ENCODE measurements around the gene MPHOSPH9. TPM values are rescaled to one million over a fixed set of nuclear protein-coding genes. Genes with fewer than 3 reads are reported as not detected.

Gene MPHOSPH9
- total RNA-seq, 4 donors from 2014 or later, result 21.3 to 124 (median 75.1) TPM

GRCh38 chr12:123273166-123273565 lies 40.2 kb upstream of the MPHOSPH9 start:
- H3K4me1 ChIP-seq, result peaks cover 0 to 8% of the 10 kb centered on the region in 2 donors
- H3K36me3 ChIP-seq, result no peaks in the 10 kb centered on the region
- H3K4me3 ChIP-seq, result no peak overlapping the region
- H3K27ac ChIP-seq, result no peak overlapping the region
- DNase-seq, result no peak
- H3K9me3 ChIP-seq, result no peaks in the 10 kb centered on the region
- H3K27me3 ChIP-seq, result no peaks in the 10 kb centered on the region
- TF ChIP-seq POLR2A (IDR thresholded peaks at IDR 0.05), result no peak
- TF ChIP-seq CTCF (IDR thresholded peaks at IDR 0.05), result no peak
- intact Hi-C loops (cut with DNase I; ENCODE audit: low total_unique reads), result no loop called here

GRCh38 chr12:123271001-123271668 lies 38.2 kb upstream of the MPHOSPH9 start:
- peak overlapping the region; percentile 80 to 92 for H3K27ac ChIP-seq
- intact Hi-C loops (cut with DNase I; ENCODE audit: low total_unique reads), result no loop called here

GRCh38 chr12:123270214-123271000 lies 37.5 kb upstream of the MPHOSPH9 start:
- no peaks in the 10 kb centered on the region for H3K27me3 ChIP-seq
- intact Hi-C loops (cut with DNase I; ENCODE audit: low total_unique reads), result no loop called here
- peaks cover 0 to 8% of the 10 kb centered on the region in 2 donors for H3K4me1 ChIP-seq
- H3K36me3 ChIP-seq, result no peaks in the 10 kb centered on the region
- peak overlapping the region; percentile 57 to 73 for H3K4me3 ChIP-seq
- no peaks in the 10 kb centered on the region for H3K9me3 ChIP-seq
- no peak for TF ChIP-seq CTCF (IDR thresholded peaks at IDR 0.05)
- no peak for TF ChIP-seq POLR2A (IDR thresholded peaks at IDR 0.05)
- peak overlapping the region; percentile 80 to 92 for H3K27ac ChIP-seq
- DNase-seq, result peak in 1 of 2 donors; percentile 38

More at GRCh38 chr12:123271001-123271668, 38.2 kb upstream of the MPHOSPH9 start:
- DNase-seq, result peak; percentile 71 to 73
- TF ChIP-seq CTCF (IDR thresholded peaks at IDR 0.05) (peak in 3 of 4 experiments; percentile 78 to 89 (median 83)), POLR2A (IDR thresholded peaks at IDR 0.05) (no peak)
- H3K27me3 ChIP-seq, result no peaks in the 10 kb centered on the region
- H3K36me3 ChIP-seq, result no peaks in the 10 kb centered on the region
- H3K9me3 ChIP-seq, result no peaks in the 10 kb centered on the region
- H3K4me3 ChIP-seq, result peak overlapping the region; percentile 57 to 73
- peaks cover 0 to 8% of the 10 kb centered on the region in 2 donors for H3K4me1 ChIP-seq

GRCh38 chr12:123269896-123270213 lies 36.9 kb upstream of the MPHOSPH9 start:
- Histone ChIP-seq H3K4me1 (peaks cover 0 to 8% of the 10 kb centered on the region in 2 donors), H3K36me3 (no peaks in the 10 kb centered on the region), H3K9me3 (no peaks in the 10 kb centered on the region), H3K27ac (peak overlapping the region; percentile 80 to 92), H3K4me3 (peak overlapping the region; percentile 57 to 73), H3K27me3 (no peaks in the 10 kb centered on the region)
- intact Hi-C loops (cut with DNase I; ENCODE audit: low total_unique reads), result no loop called here
- DNase-seq, result no peak
- TF ChIP-seq CTCF (IDR thresholded peaks at IDR 0.05), result no peak
- TF ChIP-seq POLR2A (IDR thresholded peaks at IDR 0.05), result no peak

GRCh38 chr12:123269395-123269892 lies 36.5 kb upstream of the MPHOSPH9 start:
- H3K4me1 ChIP-seq, result peaks cover 0 to 8% of the 10 kb centered on the region in 2 donors
- intact Hi-C loops (cut with DNase I; ENCODE audit: low total_unique reads), result no loop called here
- peak overlapping the region; percentile 80 to 92 for H3K27ac ChIP-seq
- H3K27me3 ChIP-seq, result no peaks in the 10 kb centered on the region
- H3K36me3 ChIP-seq, result no peaks in the 10 kb centered on the region
- H3K9me3 ChIP-seq, result no peaks in the 10 kb centered on the region
- peak; percentile 64 to 66 for DNase-seq
- no peak for TF ChIP-seq POLR2A (IDR thresholded peaks at IDR 0.05)
- TF ChIP-seq CTCF (IDR thresholded peaks at IDR 0.05), result peak in 1 of 4 experiments; percentile 12
- peak overlapping the region; percentile 57 to 73 for H3K4me3 ChIP-seq

All from uterus (tissue), 4 donors.